Measurements from ENCODE around the gene UBXN2A.

- TF ChIP-seq YY1 (IDR thresholded peaks at IDR 0.05; ENCODE audit: low read depth, low read length), result no peak
- no peak for TF ChIP-seq POU5F1 (IDR thresholded peaks at IDR 0.05; ENCODE audit: low read depth, low read length)
These were observed 76.8 kb downstream of the UBXN2A start for GRCh38 chr2:24016853-24017703.

Measured in H1 (cell line).